HepG2 (cell line): Measurements from ENCODE around the gene SPEM2. TPM values are rescaled to one million over a fixed set of nuclear protein-coding genes. Genes with fewer than 3 reads are reported as not detected.

Experiments
- ATAC-seq: fragments of 200-7000 bp; cut with Tn5 transposase; 3 replicates; pipeline ENCODE4 v1.9.1; 2020; ENCODE audit warnings: mild to moderate bottlenecking, moderate library complexity
- BruUV-seq: library from RNA; stranded (reverse); fragments of 400-500 nt; replicated peaks from 2 replicates; lab custom pipeline; 2021; lab: Mats Ljungman, UMichigan
- CTCF ChIA-PET: fragments of 300-600 bp; formaldehyde crosslinking; extraction: SDS; loops from one replicate; lab custom pipeline; 2021; ENCODE audit warnings: low total read pairs, inconsistent platforms, low intra/inter-chr PET ratio; lab: Yijun Ruan, JAX
- POLR2A ChIA-PET: fragments of 350-600 bp; sonication (Branson Sonifier 250); formaldehyde crosslinking; loops from one replicate; lab custom pipeline; 2020; ENCODE audit warnings: antibody characterized with exemption, inconsistent platforms; lab: Yijun Ruan, JAX
- DNase-seq: peaks from one replicate; pipeline ENCODE4 v3.0.0-alpha.2; 2015; ENCODE audit warnings: low spot score
- FAIRE-seq: peaks from 3 replicates; lab custom pipeline; 2011; peaks lifted over from hg19 to GRCh38; lab: Jason Lieb, UNC
- H2AFZ ChIP-seq: one replicate; pipeline ENCODE4 v1.6.1; 2011; ENCODE audit warnings: low read length, inconsistent platforms
- H3K27ac ChIP-seq: fragments of 300-600 bp; 3 replicates; pipeline ENCODE4 v1.8.0; 2011; ENCODE audit warnings: mixed run types, mild to moderate bottlenecking, mixed read lengths, low read length, inconsistent platforms; ENCODE audit not compliant: insufficient read depth; ENCODE audit errors: extremely low read length
- H3K27me3 ChIP-seq, 2 experiments: fragments of 200-600 bp in 1 of 2; 2 replicates in 1 of 2; 3 replicates in 1 of 2; pipeline versions ENCODE4 v1.6.0 to v1.8.0; 2011; ENCODE audit warnings: low read length in 2 of 2, mild to moderate bottlenecking in 2 of 2, moderate library complexity in 2 of 2, inconsistent platforms in 1 of 2; ENCODE audit not compliant: insufficient read depth in 2 of 2, control insufficient read depth in 1 of 2
- H3K36me3 ChIP-seq, 2 experiments: fragments of 200-600 bp in 1 of 2; replicated peaks in 1 of 2; 2 replicates in 1 of 2; 3 replicates in 1 of 2; pipeline versions ENCODE4 v1.5.1 to v1.8.0; 2011; ENCODE audit warnings: low read length in 2 of 2, inconsistent platforms in 1 of 2; ENCODE audit not compliant: insufficient read depth in 2 of 2, control insufficient read depth in 1 of 2
- H3K4me1 ChIP-seq: 2 replicates; pipeline ENCODE4 v1.5.1; 2012; ENCODE audit warnings: low read length, inconsistent platforms; ENCODE audit not compliant: insufficient read depth
- H3K4me2 ChIP-seq: 2 replicates; pipeline ENCODE4 v1.6.0; 2011; ENCODE audit warnings: low read depth, low read length, inconsistent platforms
- H3K4me3 ChIP-seq, 3 experiments: fragments of 200-600 bp in 1 of 3; sonication (generic), shearing (Covaris generic) in 1 of 3; replicated peaks in 1 of 3; 2 replicates each; pipeline ENCODE4 v1.5.1; 2011 to 2016; ENCODE audit warnings: low read length in 3 of 3, inconsistent platforms in 2 of 3, low read depth in 2 of 3, mild to moderate bottlenecking in 2 of 3, control low read depth in 1 of 3, mixed read lengths in 1 of 3; ENCODE audit not compliant: insufficient read depth in 1 of 3
- H3K79me2 ChIP-seq: one replicate; pipeline ENCODE4 v1.6.1; 2011; ENCODE audit warnings: low read length, inconsistent platforms; ENCODE audit not compliant: insufficient read depth
- H3K9ac ChIP-seq: 2 replicates; pipeline ENCODE4 v1.6.0; 2011; ENCODE audit warnings: mild to moderate bottlenecking, low read depth, low read length, inconsistent platforms; ENCODE audit not compliant: insufficient read depth
- H3K9me3 ChIP-seq: 2 replicates; pipeline ENCODE4 v1.5.1; 2012; ENCODE audit warnings: mild to moderate bottlenecking, low read length
- H4K20me1 ChIP-seq: 2 replicates; pipeline ENCODE4 v1.6.0; 2011; ENCODE audit warnings: inconsistent platforms, mild to moderate bottlenecking, low read length, moderate library complexity; ENCODE audit not compliant: insufficient read depth
- ARNT2 ChIP-seq: sonication (generic); formaldehyde crosslinking; IDR thresholded peaks from 2 replicates; pipeline ENCODE4 v1.8.0; 2022; ENCODE audit warnings: mild to moderate bottlenecking, low read depth, missing genetic modification reagents, moderate library complexity
- DZIP1 ChIP-seq: sonication (generic); formaldehyde crosslinking; IDR thresholded peaks from 2 replicates; pipeline ENCODE4 v1.5.0; 2020; ENCODE audit warnings: mild to moderate bottlenecking, missing genetic modification reagents
- E2F1 ChIP-seq: sonication (generic); formaldehyde crosslinking; IDR thresholded peaks from 2 replicates; pipeline ENCODE4 v1.5.0; 2020; ENCODE audit warnings: missing genetic modification reagents
- GMEB2 ChIP-seq: IDR thresholded peaks from 2 replicates; pipeline ENCODE4 v1.6.1; 2016; ENCODE audit warnings: missing biosample characterization, missing genetic modification reagents, low read depth
- KAT7 ChIP-seq: IDR thresholded peaks from 2 replicates; pipeline ENCODE4 v1.6.1; 2018; ENCODE audit warnings: borderline replicate concordance, missing compliant biosample characterization
- MXD4 ChIP-seq: IDR thresholded peaks from 2 replicates; pipeline ENCODE4 v1.6.1; 2016; ENCODE audit warnings: mild to moderate bottlenecking, missing biosample characterization, missing genetic modification reagents
- PAF1 ChIP-seq: IDR thresholded peaks from 2 replicates; pipeline ENCODE4 v1.6.1; 2016; ENCODE audit warnings: missing genetic modification reagents, missing compliant biosample characterization
- PHF8 ChIP-seq: sonication (generic); formaldehyde crosslinking; IDR thresholded peaks from 2 replicates; pipeline ENCODE4 v1.5.0; 2020; ENCODE audit warnings: missing genetic modification reagents
- SOX13 ChIP-seq, 3 experiments: fragments of 450-650 bp in 1 of 3; sonication (generic) in 1 of 3; formaldehyde crosslinking in 1 of 3; IDR thresholded peaks in 2 of 3; conservative IDR thresholded peaks in 1 of 3; 2 replicates each; pipeline versions ENCODE4 v1.5.0 to v1.6.1; 2016 to 2020; ENCODE audit warnings: antibody characterized with exemption in 1 of 3, mild to moderate bottlenecking in 1 of 3, missing compliant biosample characterization in 1 of 3, missing genetic modification reagents in 1 of 3, moderate library complexity in 1 of 3
- ZBTB39 ChIP-seq: sonication (generic); formaldehyde crosslinking; IDR thresholded peaks from 2 replicates; pipeline ENCODE4 v1.5.0; 2020; ENCODE audit warnings: missing genetic modification reagents
- ZNF225 ChIP-seq: sonication (generic); formaldehyde crosslinking; IDR thresholded peaks from 2 replicates; pipeline ENCODE4 v1.4.0; 2020; ENCODE audit warnings: mild to moderate bottlenecking, missing genetic modification reagents
- ZNF530 ChIP-seq: sonication (generic); formaldehyde crosslinking; IDR thresholded peaks from 2 replicates; pipeline ENCODE4 v1.5.0; 2020; ENCODE audit warnings: low read depth, mild to moderate bottlenecking, missing genetic modification reagents
- ZNF546 ChIP-seq: sonication (generic); formaldehyde crosslinking; conservative IDR thresholded peaks from 2 replicates; pipeline ENCODE4 v1.8.1; 2023; ENCODE audit warnings: mild to moderate bottlenecking, missing genetic modification reagents
- ZNF562 ChIP-seq: sonication (generic); formaldehyde crosslinking; IDR thresholded peaks from 2 replicates; pipeline ENCODE4 v1.8.0; 2022; ENCODE audit warnings: missing genetic modification reagents, borderline replicate concordance
- ZNF709 ChIP-seq: sonication (generic); formaldehyde crosslinking; IDR thresholded peaks from 2 replicates; pipeline ENCODE4 v1.5.0; 2020; ENCODE audit warnings: mild to moderate bottlenecking, missing genetic modification reagents
- ZSCAN22 ChIP-seq: sonication (generic); formaldehyde crosslinking; IDR thresholded peaks from 2 replicates; pipeline ENCODE4 v1.4.0; 2020; ENCODE audit warnings: mild to moderate bottlenecking, missing genetic modification reagents
- WGBS: methylation state at CpG from one replicate; pipeline ENCODE4 v1.1.6; 2017; ENCODE audit warnings: low lambda C conversion rate; 5-methylcytosine and 5-hydroxymethylcytosine counted together
- in situ Hi-C: cut with HindIII; loops from 2 replicates; pipeline ENCODE4 v1.10.0; 2017; ENCODE audit warnings: low pct_unique_long_range_greater_than_20kb; ENCODE audit not compliant: extremely low pct_ligation_motif_present
- intact Hi-C: fragments of 100-400 bp; cut with micrococcal nuclease; formaldehyde crosslinking; loops from one replicate; pipeline ENCODE4 v1.10.0; 2022; ENCODE audit not compliant: unreplicated experiment
- polyA plus RNA-seq, 8 experiments: library from polyadenylated mRNA; depleted of rRNA in 3 of 8; stranded (reverse) in 7 of 8; unstranded in 1 of 8; fragments of >200 nt; fragmentation: Illumina TruSeq in 4 of 8; extraction: Trizol in 4 of 8; gene quantifications; 2 replicates each; pipeline versions ENCODE4 v1.2.1 to v1.2.3, GENCODE V29; 2011 to 2016; ENCODE audit warnings: low read depth in 4 of 8, missing spikeins in 1 of 8, mixed read lengths in 1 of 8; ENCODE audit not compliant: insufficient read depth in 1 of 8
- total RNA-seq, 5 experiments: library from RNA; depleted of rRNA; stranded (reverse); fragments of >200 nt; fragmentation: Illumina TruSeq; extraction: Trizol; gene quantifications; 2 replicates each; pipeline ENCODE4 v1.2.3, GENCODE V29; 2016; ENCODE audit warnings: low read depth in 1 of 5

The SPEM2 gene
- total and polyA plus RNA-seq, 2 of the 13 experiments (the other 11 are each of a cell fraction or from before 2014, with no cell fraction given), result not detected

DNA sequence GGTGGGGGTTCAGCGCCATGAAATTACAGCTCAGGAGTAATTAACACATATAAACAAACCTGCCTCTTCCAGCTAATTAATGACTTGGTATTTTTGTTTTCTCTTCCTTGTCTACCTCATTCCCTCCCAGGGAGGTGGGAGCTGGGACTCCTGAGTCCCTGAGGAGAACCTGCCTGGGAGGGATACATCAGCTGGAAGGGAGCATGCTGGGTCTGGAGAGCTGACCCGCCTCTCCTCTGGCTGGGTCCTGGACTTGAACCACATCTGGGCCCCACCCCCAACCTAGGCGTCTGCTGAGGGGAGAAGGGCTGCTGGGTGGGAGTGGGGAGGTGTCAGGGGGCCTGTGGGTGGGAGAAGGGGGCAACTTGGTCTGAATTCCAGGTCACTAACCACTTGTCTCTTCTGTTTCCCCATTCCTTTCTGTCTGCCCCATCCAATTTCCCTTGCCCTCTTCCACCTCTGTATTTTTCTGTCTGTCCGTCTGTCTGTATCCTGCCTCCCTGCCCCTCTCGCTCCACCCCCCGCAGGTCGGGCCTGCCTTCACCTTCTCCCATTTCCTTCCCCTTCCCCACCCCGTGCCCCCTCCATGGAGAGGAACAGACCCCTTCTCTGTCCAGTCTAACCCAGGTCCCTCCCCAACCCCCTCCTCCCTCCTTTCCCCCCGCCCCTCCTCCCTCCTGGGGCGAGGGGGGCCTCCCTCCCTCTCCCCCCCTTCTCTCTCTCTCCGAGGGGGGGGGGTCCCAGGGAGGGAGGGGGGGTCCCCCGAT is 17.7 kb upstream of the SPEM2 start, which contains the start of gene NLGN2:
Gene NLGN2, plus strand, starts transcription at position 361 of the 767 bp plus-strand sequence. CDS start 411 bp downstream, outside the sequence.
- BruUV-seq, result no TSS peak
- in situ Hi-C loops (no loop called here), intact Hi-C loops (no loop called here)
- POLR2A ChIA-PET, result no interaction called here
- ATAC-seq (no peak), FAIRE-seq (no peak), DNase-seq (no peak)
- Histone ChIP-seq H3K4me2 (no peak within 1 kb of the TSS; the same call in 1 of the 2 replicates), H3K79me2 (peaks cover 3% of the 10 kb centered on the region), H3K9me3 (no peaks in the 10 kb centered on the region), H2AFZ (no peak within 1 kb of the TSS), H3K4me3 (no peak within 1 kb of the TSS), H3K36me3 (0 out of 5 replicates have a peak, but pooled peaks cover 0 to 2% of the 10 kb centered on the region in 2 experiments), H3K9ac (no peak within 1 kb of the TSS), H3K27me3 (no peaks in the 10 kb centered on the region; a peak in 1 of 5 replicates), H3K27ac (no peak within 1 kb of the TSS), H3K4me1 (peaks cover 16% of the 10 kb centered on the region), H4K20me1 (no peaks in the 10 kb centered on the region)
- CTCF ChIA-PET, result no interaction called here
- WGBS, result 84% methylated on average over 12 of the region's 12 CpGs
- TF ChIP-seq SOX13 (IDR thresholded peaks at IDR 0.05) (no peak), SOX13 (CRISPR knock-in tag; conservative IDR thresholded peaks at IDR 0.05 in 1 of 2, IDR thresholded peaks at IDR 0.05 in 1 of 2) (no peak), ARNT2 (CRISPR knock-in tag) (no peak), ZNF530 (no peak), ZBTB39 (no peak), MXD4 (no peak), KAT7 (CRISPR knock-in tag) (no peak), PHF8 (CRISPR knock-in tag) (no peak), GMEB2 (CRISPR knock-in tag) (no peak), ZNF225 (CRISPR knock-in tag) (no peak), ZNF546 (CRISPR knock-in tag) (no peak), ZNF709 (no peak), PAF1 (no peak), DZIP1 (CRISPR knock-in tag) (no peak), E2F1 (CRISPR knock-in tag) (no peak), ZSCAN22 (CRISPR knock-in tag) (no peak), ZNF562 (CRISPR knock-in tag) (no peak)
